ENCODE data around the gene SH2B2.
"Not testable (repeated sequence)": the region's sequence is repeated elsewhere in the genome, so short reads cannot be mapped to it uniquely, and the experiment has no call there.

Gene SH2B2

DNA sequence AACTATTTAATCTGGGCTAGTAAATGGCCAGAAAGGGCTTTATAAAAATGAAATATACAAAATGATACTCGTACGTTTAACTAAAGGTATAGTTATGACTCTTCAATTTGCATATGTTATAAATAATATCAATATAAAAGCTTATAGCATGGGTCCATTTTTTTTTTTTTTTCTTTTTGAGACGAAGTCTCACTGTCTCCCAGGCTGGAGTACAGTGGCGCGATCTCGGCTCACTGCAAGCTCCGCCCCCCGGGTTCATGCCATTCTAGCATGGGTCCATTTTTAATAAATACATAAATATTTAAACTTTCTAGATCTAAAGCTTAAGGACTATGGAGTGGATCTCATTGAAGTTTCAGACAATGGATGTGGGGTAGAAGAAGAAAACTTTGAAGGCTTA, 50.3 kb downstream of the SH2B2 start:
- DNase-seq (ENCODE audit: low read depth), result not testable (repeated sequence)

GRCh38 chr7:102337420-102337819, 50.8 kb downstream of the SH2B2 start:
- not testable (repeated sequence) for DNase-seq (ENCODE audit: low read depth)

DNA sequence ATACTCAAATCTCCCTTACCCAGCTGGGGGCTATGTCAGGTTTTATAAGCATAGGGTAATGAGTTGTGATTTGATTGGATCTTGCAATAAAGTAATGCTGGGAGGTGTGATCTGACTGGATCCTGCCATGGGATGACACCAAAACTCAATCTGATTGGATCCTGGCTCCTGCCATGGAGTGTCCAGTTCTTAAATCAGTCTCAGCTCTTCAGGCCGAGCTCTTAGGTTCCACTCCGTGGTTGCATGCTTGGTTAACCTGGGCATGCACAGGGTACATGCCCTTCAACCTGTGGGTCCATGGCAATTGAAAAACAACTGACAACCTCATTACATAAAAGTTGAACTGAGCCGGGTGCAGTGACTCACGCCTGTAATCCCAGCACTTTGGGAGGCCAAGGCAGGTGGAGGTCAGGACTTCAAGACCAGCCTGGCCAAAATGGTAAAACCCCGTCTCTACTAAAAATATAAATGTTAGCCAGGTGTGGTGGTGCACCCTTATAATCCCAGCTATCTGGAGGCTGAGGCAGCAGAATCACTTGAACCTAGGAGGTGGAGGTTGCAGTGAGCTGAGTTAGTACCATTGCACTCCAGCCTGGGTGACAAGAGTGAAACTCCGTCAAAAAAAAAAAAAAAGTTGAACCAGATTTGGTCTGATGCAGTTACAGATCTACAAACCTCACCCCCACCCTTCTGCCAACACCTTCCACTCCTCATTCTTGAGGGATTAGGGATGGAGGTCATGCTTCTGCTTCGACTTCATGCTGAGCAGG, 54.1 kb downstream of the SH2B2 start:
- not testable (repeated sequence) for DNase-seq (ENCODE audit: low read depth)

GRCh38 chr7:102346983-102347382, 60.3 kb downstream of the SH2B2 start:
- DNase-seq (ENCODE audit: low read depth), result not testable (repeated sequence)

GRCh38 chr7:102356344-102356743, 69.7 kb downstream of the SH2B2 start, which contains the start of gene SPDYE6:
Gene SPDYE6 (minus strand): TSS chr7:102356444. CDS start chr7:102356023, 421 bp downstream.
- not testable (repeated sequence) for DNase-seq (ENCODE audit: low read depth)

- DNase-seq (ENCODE audit: low read depth), result peak; percentile 97
Observed at GRCh38 chr7:102363549-102364393, 77.1 kb downstream of the SH2B2 start.

GRCh38 chr7:102364394-102364886, 77.8 kb downstream of the SH2B2 start:
- not testable (repeated sequence) for DNase-seq (ENCODE audit: low read depth)

DNA sequence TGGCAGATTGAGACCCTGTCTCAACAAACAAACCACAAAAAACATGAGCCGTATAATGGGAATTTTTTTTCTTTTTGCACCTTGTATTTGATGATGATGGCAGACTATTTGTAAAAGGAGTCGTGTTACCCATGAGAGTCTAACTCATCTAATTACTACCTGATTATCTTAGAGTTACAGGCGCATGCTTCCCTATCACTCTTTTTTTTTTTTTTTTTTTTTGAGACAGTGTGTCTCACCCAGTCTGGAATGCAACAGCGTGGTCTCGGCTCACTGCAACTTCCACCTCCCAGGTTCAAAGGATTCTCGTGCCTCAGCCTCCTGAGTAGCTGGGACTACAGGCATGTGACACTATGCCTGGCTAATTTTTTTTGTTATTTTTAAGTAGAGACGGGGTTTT, 78.7 kb downstream of the SH2B2 start:
- not testable (repeated sequence) for DNase-seq (ENCODE audit: low read depth)

- DNase-seq (ENCODE audit: low read depth), result not testable (repeated sequence)
Observed at GRCh38 chr7:102370038-102370437, 83.4 kb downstream of the SH2B2 start.

Measured in fibroblast of the conjunctiva (primary cell).